Esophagus (tissue), 2 donors: ENCODE data around the gene DHCR24. TPM values are rescaled to one million over a fixed set of nuclear protein-coding genes. Genes with fewer than 3 reads are reported as not detected.

Experiments
- H3K27ac ChIP-seq, 2 donors: one replicate each; pipeline ENCODE4 v1.5.1; 2013; ENCODE audit warnings: low read depth in 2 of 2, mild to moderate bottlenecking in 2 of 2, inconsistent platforms in 1 of 2, low read length in 1 of 2, moderate library complexity in 1 of 2
- H3K27me3 ChIP-seq, 2 donors: one replicate each; pipeline ENCODE4 v1.6.1; 2013; ENCODE audit warnings: low read length in 2 of 2, control low read depth in 1 of 2, mild to moderate bottlenecking in 1 of 2; ENCODE audit not compliant: insufficient read depth in 2 of 2, control insufficient read depth in 1 of 2
- H3K36me3 ChIP-seq, 2 donors: one replicate each; pipeline ENCODE4 v1.6.1; 2013; ENCODE audit warnings: low read length in 1 of 2; ENCODE audit not compliant: control insufficient read depth in 2 of 2, insufficient read depth in 2 of 2
- H3K4me1 ChIP-seq, 2 donors: one replicate each; pipeline ENCODE4 v1.6.1; 2013; ENCODE audit warnings: low read length in 1 of 2; ENCODE audit not compliant: control insufficient read depth in 2 of 2, insufficient read depth in 2 of 2
- H3K4me3 ChIP-seq, 2 donors: one replicate each; pipeline ENCODE4 v1.5.1; 2013; ENCODE audit warnings: low read length in 2 of 2, mild to moderate bottlenecking in 2 of 2, low read depth in 1 of 2, moderate library complexity in 1 of 2
- H3K9me3 ChIP-seq, 2 donors: one replicate each; pipeline ENCODE4 v1.6.1; 2013; ENCODE audit warnings: mild to moderate bottlenecking in 2 of 2, low read depth in 1 of 2, low read length in 1 of 2, moderate library complexity in 1 of 2; ENCODE audit not compliant: control insufficient read depth in 2 of 2, insufficient read depth in 1 of 2
- WGBS, 2 donors: extraction: QIAGEN DNeasy Blood & Tissue Kit; methylation state at CpG; one replicate each; pipeline ENCODE4 v1.1.7; 2013; 5-methylcytosine and 5-hydroxymethylcytosine counted together
- polyA plus RNA-seq, 2 donors: library from polyadenylated mRNA; stranded (reverse); fragments of 200-250 nt; gene quantifications; one replicate each; pipeline ENCODE4 v1.2.3, GENCODE V29; 2013
- donor health status: healthy with polysubstance abuse.
- donor health status: Bipolar disorder and iron deficiency.

Gene DHCR24
- polyA plus RNA-seq, 2 donors: 121 to 196 TPM

DNA sequence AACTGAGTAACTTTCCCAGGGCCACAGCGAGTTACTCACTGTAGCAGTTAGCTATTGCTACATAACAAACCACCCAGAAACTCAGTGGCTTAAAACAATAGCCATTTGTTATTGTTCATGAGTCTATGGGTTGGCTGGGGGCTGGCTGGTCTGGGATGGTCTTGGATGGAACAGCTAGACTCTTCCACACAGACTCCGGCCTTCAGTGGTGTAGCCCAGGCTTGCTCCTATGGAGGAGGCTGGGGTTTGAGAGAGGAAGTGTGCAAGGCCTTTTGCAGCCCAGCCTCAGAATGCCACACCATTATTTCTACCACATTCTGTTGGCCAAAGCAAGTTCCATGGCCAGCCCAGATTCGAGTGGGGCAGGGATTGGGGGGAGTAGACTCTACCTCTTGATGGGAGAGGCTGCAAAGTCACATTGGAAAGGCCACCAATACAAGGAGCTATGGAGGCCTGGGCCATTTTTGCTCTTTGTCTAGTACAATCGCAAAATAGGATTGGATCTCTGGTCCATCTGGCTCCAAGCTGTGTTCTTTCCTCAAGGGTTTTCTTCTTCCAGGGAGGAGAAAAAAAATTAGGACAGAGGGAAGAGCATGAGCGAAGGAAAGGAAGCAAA lies 48.3 kb downstream of the DHCR24 start:
- Histone ChIP-seq H3K4me3 (no peak overlapping the region), H3K4me1 (peaks cover 0 to 3% of the 10 kb centered on the region in 2 donors), H3K9me3 (no peaks in the 10 kb centered on the region), H3K27ac (no peak overlapping the region), H3K27me3 (no peaks in the 10 kb centered on the region), H3K36me3 (peaks cover 0 to 2% of the 10 kb centered on the region in 2 donors)
- WGBS, 2 donors: 89 to 91% methylated on average over 5 of the region's 5 CpGs

DNA sequence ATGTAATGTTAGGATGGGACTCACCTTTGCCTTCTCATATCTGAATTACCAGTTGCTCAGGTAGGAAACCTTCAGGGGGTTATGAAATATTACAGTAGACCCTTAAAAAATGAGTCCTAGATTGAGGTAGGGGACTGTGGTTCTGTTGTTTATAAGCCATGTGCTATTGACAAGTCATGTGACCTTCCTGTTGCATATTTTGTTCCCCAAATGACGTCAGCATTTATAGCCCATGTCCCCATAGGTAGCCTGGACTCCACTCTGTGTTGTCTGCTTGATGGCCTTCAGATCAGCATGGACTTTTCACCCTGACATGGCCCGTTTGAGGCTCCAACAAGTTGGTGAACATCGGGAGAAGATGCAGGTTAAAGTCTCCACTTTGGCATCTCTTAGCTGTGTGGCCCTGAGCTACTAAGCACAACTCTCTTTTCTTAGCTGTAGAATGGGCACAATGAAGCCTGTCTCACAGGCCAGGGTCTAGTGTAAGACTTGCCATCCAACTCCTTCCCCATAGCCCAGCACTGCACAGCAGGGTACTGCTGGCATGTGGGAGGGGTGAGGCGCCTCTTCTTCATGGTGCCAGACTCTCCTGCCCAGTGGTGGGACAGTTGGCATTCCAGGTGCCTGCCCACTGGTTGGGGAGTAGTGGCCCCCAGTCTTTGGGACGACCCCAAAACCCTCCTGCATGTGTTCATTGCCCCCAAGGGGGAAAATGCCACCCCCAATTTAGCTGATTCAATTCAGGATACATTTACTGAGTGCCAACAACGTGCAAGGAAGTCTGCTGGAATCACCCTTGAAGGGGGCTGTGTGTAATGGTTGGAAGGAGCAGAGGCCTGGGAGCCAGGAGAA lies 49.8 kb downstream of the DHCR24 start:
- H3K27me3 ChIP-seq: no peaks in the 10 kb centered on the region
- H3K4me1 ChIP-seq: peaks cover 0 to 3% of the 10 kb centered on the region in 2 donors
- no peak overlapping the region for H3K27ac ChIP-seq
- peaks cover 0 to 1% of the 10 kb centered on the region in 2 donors for H3K36me3 ChIP-seq
- H3K9me3 ChIP-seq: no peaks in the 10 kb centered on the region
- 72 to 78% methylated on average over 6 of the region's 6 CpGs for WGBS, 2 donors
- no peak overlapping the region for H3K4me3 ChIP-seq

DNA sequence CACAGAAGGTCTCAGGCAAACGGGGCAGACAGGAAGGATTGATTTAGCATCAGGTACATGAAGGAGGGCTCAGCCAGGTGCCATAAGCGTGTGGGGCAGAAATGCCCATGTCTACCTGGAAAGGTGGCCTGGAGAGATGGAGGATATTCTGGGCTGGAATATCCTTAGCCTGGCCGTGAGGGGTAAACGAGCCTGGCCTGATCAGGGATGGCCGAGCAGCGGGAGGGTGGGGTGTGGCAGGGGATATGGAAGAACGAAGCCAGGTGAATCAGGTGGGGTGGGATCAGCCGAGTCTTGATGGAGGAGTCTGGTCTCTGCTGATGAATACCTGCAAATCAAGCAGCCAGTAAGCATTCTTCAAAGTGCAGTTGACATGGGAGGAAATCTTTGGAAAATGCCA lies 50.4 kb downstream of the DHCR24 start:
- Histone ChIP-seq H3K27ac (no peak overlapping the region), H3K4me3 (no peak overlapping the region), H3K9me3 (peaks cover 0 to 3% of the 10 kb centered on the region in 2 donors), H3K4me1 (peaks cover 0 to 3% of the 10 kb centered on the region in 2 donors), H3K27me3 (no peaks in the 10 kb centered on the region), H3K36me3 (no peaks in the 10 kb centered on the region)
- WGBS, 2 donors: 86 to 88% methylated on average over 8 of the region's 8 CpGs

DNA sequence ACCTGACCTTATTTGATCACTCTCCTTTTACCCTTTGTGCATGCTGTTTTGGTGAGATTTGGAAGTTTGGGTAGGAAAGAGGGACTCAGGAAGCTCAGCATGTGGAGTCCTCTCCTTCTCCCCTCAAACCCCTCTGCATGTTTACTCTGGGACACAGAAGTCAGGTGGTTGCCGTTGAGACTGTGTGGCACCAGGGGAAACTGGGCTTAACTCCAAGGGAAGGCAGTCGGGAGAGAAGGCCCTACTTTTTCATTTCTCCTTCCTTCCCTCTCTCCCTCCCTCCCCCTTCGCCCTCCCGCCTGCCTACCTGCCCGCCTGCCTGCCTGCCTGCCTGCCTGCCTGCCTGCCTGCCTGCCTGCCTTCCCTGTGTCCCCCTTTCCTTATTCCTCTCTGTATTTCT lies 51.0 kb downstream of the DHCR24 start:
- peaks cover 0 to 3% of the 10 kb centered on the region in 2 donors for H3K9me3 ChIP-seq
- WGBS, 2 donors: 58 to 64% methylated on average over 5 of the region's 5 CpGs
- peaks cover 0 to 3% of the 10 kb centered on the region in 2 donors for H3K4me1 ChIP-seq
- no peak overlapping the region for H3K4me3 ChIP-seq
- no peaks in the 10 kb centered on the region for H3K27me3 ChIP-seq
- no peak overlapping the region for H3K27ac ChIP-seq
- no peaks in the 10 kb centered on the region for H3K36me3 ChIP-seq

DNA sequence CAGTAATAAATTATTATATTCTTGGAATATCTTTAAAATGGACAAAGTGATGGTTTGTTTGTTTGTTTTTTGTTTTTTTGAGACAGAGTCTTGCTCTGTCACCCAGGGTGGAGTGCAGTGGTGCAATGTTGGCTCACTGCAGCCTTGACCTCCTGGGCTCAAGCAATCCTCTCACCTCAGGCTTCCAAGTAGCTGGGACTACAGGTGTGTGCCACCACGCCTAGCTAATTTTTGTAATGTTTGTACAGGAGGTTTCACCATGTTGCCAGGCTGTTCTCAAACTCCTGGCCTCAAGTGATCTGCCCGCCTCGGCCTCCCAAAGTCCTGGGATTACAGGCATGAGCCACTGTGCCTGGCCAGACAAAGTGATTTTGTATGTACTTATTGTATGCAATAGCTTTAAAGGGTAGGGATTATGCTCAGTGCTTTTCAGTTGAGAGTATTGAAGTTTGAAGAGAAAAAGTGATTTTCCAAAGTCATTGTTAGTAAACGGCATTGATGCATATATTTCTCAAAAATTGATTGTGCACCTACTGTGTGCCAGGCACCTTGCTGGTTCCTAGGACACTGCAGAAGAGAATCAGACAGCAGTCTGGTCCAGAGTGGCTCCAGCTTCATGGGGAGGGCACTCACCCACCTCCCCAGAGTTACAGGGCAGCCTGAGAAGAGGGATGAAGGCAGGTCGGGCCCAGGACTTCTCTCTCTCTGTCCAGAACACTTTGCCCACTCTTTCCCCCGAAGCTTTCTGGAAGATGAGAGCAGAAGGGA lies 51.7 kb downstream of the DHCR24 start:
- Histone ChIP-seq H3K27ac (no peak overlapping the region), H3K27me3 (no peaks in the 10 kb centered on the region), H3K36me3 (no peaks in the 10 kb centered on the region), H3K4me3 (no peak overlapping the region), H3K9me3 (peaks cover 0 to 3% of the 10 kb centered on the region in 2 donors), H3K4me1 (peaks cover 0 to 3% of the 10 kb centered on the region in 2 donors)
- 64 to 76% methylated on average over 6 of the region's 6 CpGs for WGBS, 2 donors

DNA sequence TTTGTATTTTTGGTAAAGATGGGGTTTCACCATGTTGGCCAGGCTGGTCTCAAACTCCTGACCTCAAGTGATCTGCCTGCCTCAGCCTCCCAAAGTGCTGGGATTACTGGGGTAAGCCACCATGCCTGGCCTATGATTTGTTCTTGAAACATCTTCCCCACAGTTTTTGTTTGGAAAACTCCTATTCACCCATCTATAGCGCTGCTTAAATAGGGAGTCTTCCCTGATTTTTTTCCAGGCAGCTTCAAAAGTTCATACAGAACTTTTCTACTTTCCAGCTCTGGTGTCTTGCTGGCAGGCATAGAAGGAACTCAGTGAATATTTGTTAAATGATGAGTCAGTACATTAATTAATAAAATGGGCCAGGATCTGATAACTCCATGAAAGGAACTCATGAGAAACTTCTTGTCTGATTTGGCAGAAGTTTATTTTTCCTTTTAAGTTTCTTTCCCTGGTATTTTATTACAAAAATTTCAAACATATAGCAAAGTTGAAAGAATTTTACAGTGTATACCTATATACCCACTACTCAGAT lies 52.9 kb downstream of the DHCR24 start:
- Histone ChIP-seq H3K9me3 (peaks cover 0 to 3% of the 10 kb centered on the region in 2 donors), H3K4me3 (no peak overlapping the region), H3K4me1 (peaks cover 0 to 3% of the 10 kb centered on the region in 2 donors), H3K27ac (no peak overlapping the region), H3K27me3 (no peaks in the 10 kb centered on the region), H3K36me3 (no peaks in the 10 kb centered on the region)
- 53 to 82% methylated on average over 1 of the region's 1 CpG for WGBS, 2 donors

DNA sequence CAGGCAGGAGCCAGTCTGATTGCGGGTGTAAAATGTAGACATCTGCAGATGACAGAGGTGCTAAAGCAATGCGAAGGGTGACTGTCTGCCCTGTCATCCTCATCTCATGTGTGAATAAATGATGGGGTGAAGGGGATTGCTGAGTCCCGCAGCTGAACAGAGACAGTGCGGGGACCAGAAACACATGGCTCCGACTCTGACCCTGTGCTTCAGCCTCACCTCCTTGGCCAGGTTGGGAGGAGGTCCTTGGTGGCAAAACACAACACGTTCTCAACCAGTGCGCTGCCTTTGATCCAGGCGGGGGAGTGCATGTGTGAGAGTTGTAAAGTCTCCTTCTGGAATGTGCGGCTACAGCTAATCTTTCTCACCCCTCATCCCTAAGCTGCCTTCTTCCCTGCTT lies 53.9 kb downstream of the DHCR24 start:
- no peak overlapping the region for H3K27ac ChIP-seq
- H3K4me1 ChIP-seq: peaks cover 0 to 3% of the 10 kb centered on the region in 2 donors
- H3K36me3 ChIP-seq: no peaks in the 10 kb centered on the region
- peaks cover 0 to 6% of the 10 kb centered on the region in 2 donors for H3K9me3 ChIP-seq
- no peak overlapping the region for H3K4me3 ChIP-seq
- H3K27me3 ChIP-seq: no peaks in the 10 kb centered on the region
- 87 to 90% methylated on average over 9 of the region's 9 CpGs for WGBS, 2 donors

DNA sequence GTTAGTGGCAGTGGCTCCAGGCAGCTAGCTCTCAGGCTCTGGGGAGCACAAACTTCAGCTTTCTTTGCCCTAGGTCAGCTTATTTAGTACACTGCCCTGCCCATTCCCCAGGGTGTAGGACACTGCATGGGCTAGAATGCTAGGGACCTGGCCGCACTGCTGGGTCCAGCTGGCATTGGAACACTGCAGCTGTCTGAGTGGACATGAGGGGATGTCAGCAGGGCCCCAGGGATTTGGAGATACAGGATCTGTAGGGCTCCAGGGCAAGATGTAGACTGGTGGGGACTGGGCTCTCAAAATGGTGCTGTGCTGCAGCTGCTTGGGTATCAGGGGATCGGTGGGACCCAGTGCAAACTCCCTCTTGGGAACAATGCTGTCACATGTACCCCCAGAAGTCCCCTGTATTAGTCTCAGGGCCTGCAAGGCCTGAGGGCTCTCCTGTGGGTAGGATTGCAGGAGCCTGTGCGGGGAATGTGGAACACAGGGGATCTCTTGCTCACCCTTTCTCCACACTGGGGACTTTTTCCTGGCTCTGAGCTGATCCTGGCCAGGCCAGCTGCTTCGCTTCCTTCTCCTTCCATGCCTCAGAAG lies 60.7 kb downstream of the DHCR24 start:
- 94 to 95% methylated on average over 4 of the region's 4 CpGs for WGBS, 2 donors
- peaks cover 0 to 2% of the 10 kb centered on the region in 2 donors for H3K27me3 ChIP-seq
- peaks cover 0 to 3% of the 10 kb centered on the region in 2 donors for H3K36me3 ChIP-seq
- H3K4me3 ChIP-seq: no peak overlapping the region
- no peak overlapping the region for H3K27ac ChIP-seq
- peaks cover 3 to 6% of the 10 kb centered on the region in 2 donors for H3K9me3 ChIP-seq
- no peaks in the 10 kb centered on the region for H3K4me1 ChIP-seq

DNA sequence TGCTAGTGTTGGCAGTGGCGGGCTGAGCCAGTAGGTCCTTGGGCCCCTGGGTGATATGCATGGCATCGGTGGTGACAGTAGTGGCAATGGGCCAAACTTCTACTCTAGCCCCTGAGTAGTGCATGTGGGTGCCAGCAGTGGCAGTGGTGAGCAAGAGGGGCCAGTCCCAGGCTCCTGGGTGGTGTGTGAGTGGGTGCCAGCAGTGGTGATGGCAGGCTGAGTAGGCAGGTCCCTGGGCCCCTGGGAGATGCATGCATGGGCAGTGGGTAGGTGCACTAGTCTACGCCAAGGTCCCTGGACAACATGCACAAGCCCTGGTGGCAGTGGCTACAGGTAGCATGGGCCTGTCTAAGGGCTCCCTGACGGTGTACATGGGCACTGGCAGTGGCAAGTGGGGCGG lies 61.3 kb downstream of the DHCR24 start:
- Histone ChIP-seq H3K27ac (no peak overlapping the region), H3K4me3 (no peak overlapping the region), H3K27me3 (peaks cover 0 to 2% of the 10 kb centered on the region in 2 donors), H3K4me1 (no peaks in the 10 kb centered on the region), H3K9me3 (peaks cover 3 to 6% of the 10 kb centered on the region in 2 donors), H3K36me3 (peaks cover 0 to 3% of the 10 kb centered on the region in 2 donors)
- WGBS, 2 donors: 91 to 96% methylated on average over 5 of the region's 5 CpGs
